Tibial nerve (tissue), 4 donors: ENCODE measurements around the gene NME7. TPM values are rescaled to one million over a fixed set of nuclear protein-coding genes. Genes with fewer than 3 reads are reported as not detected.
"Not testable (repeated sequence)": the region's sequence is repeated elsewhere in the genome, so short reads cannot be mapped to it uniquely, and the experiment has no call there.

Experiments used
- DNase-seq, 2 donors: peaks; one replicate each; pipeline ENCODE4 v3.0.0-alpha.2; 2019; ENCODE audit warnings: low spot score in 2 of 2
- H3K27ac ChIP-seq, 4 donors: fragments of 200-600 bp; sonication (generic) in 3 of 4; one replicate each; pipeline ENCODE4 v1.5.1; 2017 to 2019; ENCODE audit warnings: mild to moderate bottlenecking in 1 of 4
- H3K27me3 ChIP-seq, 2 donors: fragments of 200-600 bp; sonication (generic) in 1 of 2; one replicate each; pipeline versions ENCODE4 v1.5.1 to v1.6.0; 2017 to 2019
- H3K36me3 ChIP-seq, 3 donors: fragments of 200-600 bp; sonication (generic); one replicate each; pipeline ENCODE4 v1.5.1; 2018 to 2019
- H3K4me1 ChIP-seq, 4 donors: fragments of 200-600 bp; sonication (generic) in 3 of 4; one replicate each; pipeline ENCODE4 v1.5.1; 2017 to 2019
- H3K4me3 ChIP-seq, 4 donors: fragments of 200-600 bp; sonication (generic) in 3 of 4; one replicate each; pipeline ENCODE4 v1.5.1; 2017 to 2019; ENCODE audit warnings: mild to moderate bottlenecking in 1 of 4, moderate library complexity in 1 of 4
- H3K9me3 ChIP-seq, 4 donors: fragments of 200-600 bp; sonication (generic) in 3 of 4; one replicate each; pipeline ENCODE4 v1.5.1; 2017 to 2019
- EP300 ChIP-seq, 2 donors: sonication (generic); formaldehyde crosslinking; IDR thresholded peaks; one replicate each; pipeline ENCODE4 v1.6.1; 2017; ENCODE audit warnings: antibody characterized with exemption in 2 of 2, mild to moderate bottlenecking in 1 of 2
- POLR2A ChIP-seq, 2 donors: fragments of 450-650 bp; IDR thresholded peaks; one replicate each; pipeline ENCODE4 v1.6.1; 2017; ENCODE audit warnings: antibody characterized with exemption in 2 of 2, mild to moderate bottlenecking in 2 of 2, moderate library complexity in 2 of 2
- WGBS, 2 donors: methylation state at CpG; one replicate each; pipeline ENCODE4 v1.1.5; 2018; 5-methylcytosine and 5-hydroxymethylcytosine counted together
- total RNA-seq, 4 donors: library from RNA; depleted of rRNA; stranded (reverse); fragments of >200 nt; gene quantifications; one replicate each; pipeline ENCODE4 v1.1.0, GENCODE V29; 2016
- TF ChIP-seq, protein P1 (sequence below), 5 experiments: fragments of 200-600 bp in 3 of 5; fragments of 450-650 bp in 2 of 5; sonication (generic) in 3 of 5; IDR thresholded peaks; one replicate each; pipeline ENCODE4 v1.5.1; 2016 to 2019; ENCODE audit warnings: antibody characterized with exemption in 5 of 5, mild to moderate bottlenecking in 3 of 5, moderate library complexity in 2 of 5

The NME7 gene
- total RNA-seq, 4 donors from 2014 or later: 8.2 to 26.2 (median 17.5) TPM

DNA sequence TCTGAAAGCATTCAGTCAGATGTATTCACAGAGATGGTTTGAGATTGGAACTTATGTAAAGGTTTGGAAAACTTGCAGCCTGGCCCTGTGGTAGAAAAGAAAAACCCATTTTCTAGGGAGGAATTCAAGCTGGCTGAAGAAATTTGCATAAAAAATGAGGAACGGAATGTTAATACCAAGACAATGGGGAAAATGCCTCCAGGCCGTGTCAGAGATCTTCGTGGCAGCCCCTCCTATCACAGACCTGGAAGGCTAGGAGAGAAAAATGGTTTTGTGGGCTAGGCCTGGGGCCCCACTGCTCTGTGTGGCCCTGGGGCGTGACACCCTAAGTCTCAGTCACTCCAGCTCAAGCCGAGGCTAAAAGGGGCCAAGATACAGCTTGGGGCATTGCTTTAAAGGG is 26.7 kb downstream of the NME7 start:
- Histone ChIP-seq H3K4me1 (no peaks in the 10 kb centered on the region), H3K9me3 (no peaks in the 10 kb centered on the region), H3K36me3 (peaks cover 0 to 7% (median 0%) of the 10 kb centered on the region in 3 donors), H3K4me3 (no peak overlapping the region), H3K27me3 (no peaks in the 10 kb centered on the region), H3K27ac (no peak overlapping the region)
- TF ChIP-seq POLR2A (IDR thresholded peaks at IDR 0.05) (no peak), EP300 (IDR thresholded peaks at IDR 0.05) (no peak)
- TF ChIP-seq, protein P1, sequence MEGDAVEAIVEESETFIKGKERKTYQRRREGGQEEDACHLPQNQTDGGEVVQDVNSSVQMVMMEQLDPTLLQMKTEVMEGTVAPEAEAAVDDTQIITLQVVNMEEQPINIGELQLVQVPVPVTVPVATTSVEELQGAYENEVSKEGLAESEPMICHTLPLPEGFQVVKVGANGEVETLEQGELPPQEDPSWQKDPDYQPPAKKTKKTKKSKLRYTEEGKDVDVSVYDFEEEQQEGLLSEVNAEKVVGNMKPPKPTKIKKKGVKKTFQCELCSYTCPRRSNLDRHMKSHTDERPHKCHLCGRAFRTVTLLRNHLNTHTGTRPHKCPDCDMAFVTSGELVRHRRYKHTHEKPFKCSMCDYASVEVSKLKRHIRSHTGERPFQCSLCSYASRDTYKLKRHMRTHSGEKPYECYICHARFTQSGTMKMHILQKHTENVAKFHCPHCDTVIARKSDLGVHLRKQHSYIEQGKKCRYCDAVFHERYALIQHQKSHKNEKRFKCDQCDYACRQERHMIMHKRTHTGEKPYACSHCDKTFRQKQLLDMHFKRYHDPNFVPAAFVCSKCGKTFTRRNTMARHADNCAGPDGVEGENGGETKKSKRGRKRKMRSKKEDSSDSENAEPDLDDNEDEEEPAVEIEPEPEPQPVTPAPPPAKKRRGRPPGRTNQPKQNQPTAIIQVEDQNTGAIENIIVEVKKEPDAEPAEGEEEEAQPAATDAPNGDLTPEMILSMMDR (IDR thresholded peaks at IDR 0.05): no peak
- DNase-seq: no peak
- WGBS, 2 donors: 83 to 90% methylated on average over 5 of the region's 5 CpGs

DNA sequence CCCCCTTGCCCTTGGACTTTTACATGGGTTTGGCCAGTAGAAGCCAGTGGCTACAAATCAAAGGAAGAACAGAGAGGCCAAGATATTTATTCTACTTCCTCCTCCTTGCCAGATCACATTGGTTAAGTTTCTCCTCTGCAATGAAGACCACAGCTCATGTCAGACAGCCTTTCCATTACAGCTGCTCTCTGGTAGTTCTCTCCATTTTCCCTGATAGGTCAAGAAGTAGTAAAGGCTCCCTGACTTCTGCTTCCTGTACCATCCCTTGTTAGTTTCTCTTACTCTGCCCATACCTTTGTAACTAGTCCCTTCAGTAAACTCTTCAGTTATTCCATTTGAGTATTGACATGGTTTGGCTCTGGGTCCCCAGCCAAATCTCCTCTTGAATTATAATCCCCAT is 27.8 kb downstream of the NME7 start:
- Histone ChIP-seq H3K4me1 (no peaks in the 10 kb centered on the region), H3K27ac (no peak overlapping the region), H3K36me3 (peaks cover 0 to 14% (median 0%) of the 10 kb centered on the region in 3 donors), H3K4me3 (no peak overlapping the region), H3K27me3 (no peaks in the 10 kb centered on the region), H3K9me3 (peaks cover 0 to 3% (median 0%) of the 10 kb centered on the region in 4 donors)
- no peak for DNase-seq
- TF ChIP-seq, protein P1 (IDR thresholded peaks at IDR 0.05): no peak
- no peak for TF ChIP-seq EP300 (IDR thresholded peaks at IDR 0.05)
- TF ChIP-seq POLR2A (IDR thresholded peaks at IDR 0.05): no peak

DNA sequence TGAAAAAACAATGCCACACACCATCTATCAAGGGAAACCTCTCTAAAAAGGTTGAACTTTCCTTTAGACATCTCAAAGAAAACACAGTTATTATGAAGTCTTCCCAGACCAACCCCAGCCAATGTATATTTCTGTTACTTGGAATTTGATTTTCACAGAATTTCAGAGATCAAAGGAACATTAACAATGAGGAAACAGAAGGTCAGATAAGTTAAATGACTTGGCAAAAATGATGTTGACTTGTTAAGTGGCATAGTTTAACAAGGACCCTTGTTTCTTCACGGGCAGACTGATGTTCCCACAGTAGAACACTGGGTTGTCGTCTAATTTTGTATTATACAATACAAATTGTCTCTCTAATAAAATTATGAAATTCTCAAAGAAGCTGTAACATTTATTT is 29.0 kb downstream of the NME7 start:
- no peaks in the 10 kb centered on the region for H3K4me1 ChIP-seq
- 45 to 53% methylated on average over 2 of the region's 2 CpGs for WGBS, 2 donors
- no peak for DNase-seq
- H3K36me3 ChIP-seq: peaks cover 0 to 19% (median 0%) of the 10 kb centered on the region in 3 donors
- no peak overlapping the region for H3K27ac ChIP-seq
- TF ChIP-seq POLR2A (IDR thresholded peaks at IDR 0.05) (no peak), EP300 (IDR thresholded peaks at IDR 0.05) (no peak)
- TF ChIP-seq, protein P1 (IDR thresholded peaks at IDR 0.05): no peak
- peaks cover 0 to 4% (median 0%) of the 10 kb centered on the region in 4 donors for H3K9me3 ChIP-seq
- H3K4me3 ChIP-seq: no peak overlapping the region
- no peaks in the 10 kb centered on the region for H3K27me3 ChIP-seq

DNA sequence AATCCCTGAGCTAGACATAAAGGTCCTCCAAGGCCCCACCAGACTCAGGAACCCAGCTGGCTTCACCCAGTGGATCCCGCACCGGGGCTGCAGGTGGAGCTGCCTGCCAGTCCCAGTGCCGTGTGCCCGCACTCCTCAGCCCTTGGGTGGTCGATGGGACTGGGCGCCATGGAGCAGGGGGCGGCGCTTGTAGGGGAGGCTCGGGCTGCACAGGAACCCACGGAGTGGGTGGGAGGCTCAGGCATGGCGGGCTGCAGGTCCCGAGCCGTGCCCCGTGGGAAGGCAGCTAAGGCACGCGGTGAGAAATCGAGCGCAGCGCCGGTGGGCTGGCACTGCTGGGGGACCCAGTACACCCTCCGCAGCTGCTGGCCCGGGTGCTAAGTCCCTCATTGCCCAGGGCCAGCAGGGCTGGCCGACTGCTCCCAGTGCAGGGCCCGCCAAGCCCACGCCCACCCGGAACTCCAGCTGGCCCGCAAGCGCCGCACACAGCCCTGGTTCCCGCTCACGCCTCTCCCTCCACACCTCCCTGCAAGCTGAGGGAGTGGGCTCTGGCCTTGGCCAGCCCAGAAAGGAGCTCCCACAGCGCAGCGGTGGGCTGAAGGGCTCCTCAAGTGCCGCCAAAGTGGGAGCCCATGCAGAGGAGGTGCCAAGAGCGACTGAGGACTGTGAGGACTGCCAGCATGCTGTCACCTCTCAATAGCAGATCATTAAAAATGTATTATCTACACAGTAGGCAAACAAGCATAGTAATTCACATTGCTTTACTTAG is 30.5 kb downstream of the NME7 start:
- not testable (repeated sequence) for H3K4me1 ChIP-seq, H3K27me3 ChIP-seq, H3K27ac ChIP-seq, H3K4me3 ChIP-seq, DNase-seq, H3K9me3 ChIP-seq
- peaks cover 0 to 26% (median 0%) of the 10 kb centered on the region in 3 donors for H3K36me3 ChIP-seq
- whole genome bisulfite sequencing, 2 donors: 96 to 97% methylated on average over 27 to 34 of the region's 35 CpGs

DNA sequence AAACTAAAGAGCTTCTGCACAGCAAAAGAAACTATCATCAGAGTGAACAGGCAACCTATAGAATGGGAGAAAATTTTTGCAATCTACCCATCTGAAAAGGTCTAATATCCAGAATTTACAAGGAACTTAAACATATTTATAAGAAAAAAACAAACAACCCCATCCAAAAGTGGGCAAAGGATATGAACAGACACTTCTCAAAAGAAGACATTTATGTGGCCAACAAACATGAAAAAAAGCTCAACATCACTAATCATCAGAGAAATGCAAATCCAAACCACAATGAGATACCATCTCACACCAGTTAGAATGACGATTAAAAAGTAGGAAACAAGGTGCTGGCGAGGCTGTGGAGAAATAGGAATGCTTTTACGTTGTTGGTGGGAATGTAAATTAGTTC is 32.9 kb downstream of the NME7 start:
- not testable (repeated sequence) for H3K27ac ChIP-seq, H3K27me3 ChIP-seq, H3K4me3 ChIP-seq, H3K4me1 ChIP-seq, DNase-seq
- peaks cover 0 to 29% (median 7%) of the 10 kb centered on the region in 4 donors for H3K9me3 ChIP-seq
- 94 to 98% methylated on average over 3 of the region's 3 CpGs for whole genome bisulfite sequencing, 2 donors
- peaks cover 0 to 33% (median 0%) of the 10 kb centered on the region in 3 donors for H3K36me3 ChIP-seq

DNA sequence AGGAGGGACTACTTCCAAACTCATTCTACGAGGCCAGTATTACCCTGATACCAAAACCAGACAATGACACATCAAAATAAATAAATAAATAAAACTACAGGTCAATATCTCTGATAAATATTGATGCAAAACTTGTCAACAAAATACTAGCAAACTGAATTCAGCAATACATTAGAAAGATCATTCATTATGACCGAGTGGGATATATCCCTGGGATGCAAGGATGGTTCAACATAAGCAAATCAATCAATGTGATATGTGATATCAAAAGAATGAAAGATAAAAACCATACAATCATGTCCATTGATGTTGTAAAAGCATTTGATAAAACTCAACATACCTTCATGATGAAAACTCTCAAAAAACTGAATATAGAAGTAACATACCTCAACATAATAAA is 36.7 kb downstream of the NME7 start:
- WGBS, 2 donors: 97 to 98% methylated on average over 2 of the region's 2 CpGs

More for the DNA sequence above, 36.7 kb downstream of the NME7 start:
- TF ChIP-seq EP300 (IDR thresholded peaks at IDR 0.05): no peak
- TF ChIP-seq, protein P1 (IDR thresholded peaks at IDR 0.05): no peak
- TF ChIP-seq POLR2A (IDR thresholded peaks at IDR 0.05): no peak
- no peak overlapping the region for H3K27ac ChIP-seq
- no peak overlapping the region for H3K4me3 ChIP-seq
- peaks cover 0 to 26% (median 0%) of the 10 kb centered on the region in 3 donors for H3K36me3 ChIP-seq
- peaks cover 0 to 33% (median 9%) of the 10 kb centered on the region in 4 donors for H3K9me3 ChIP-seq
- no peaks in the 10 kb centered on the region for H3K27me3 ChIP-seq
- peaks cover 0 to 5% (median 0%) of the 10 kb centered on the region in 4 donors for H3K4me1 ChIP-seq
- DNase-seq: no peak
